Measurements from ENCODE around the gene CELSR1. TPM values are rescaled to one million over a fixed set of nuclear protein-coding genes. Genes with fewer than 3 reads are reported as not detected.

Gene CELSR1
- total and polyA plus RNA-seq, 2 donors (not counting 1 experiment from before 2014, with no cell fraction given) = 0.07 to 1.8 TPM

- Histone ChIP-seq H3K79me2 (ENCODE audit: control insufficient read depth, insufficient read depth, low read length) (no peaks in the 10 kb centered on the region), H3K9me3 (ENCODE audit: control insufficient read depth, insufficient read depth, low read depth, low read length) (no peaks in the 10 kb centered on the region), H3K27ac (ENCODE audit: insufficient read depth, low read length) (no peak overlapping the region), H3K4me3 (replicated peaks in 1 of 4; ENCODE audit: control extremely low read depth in 1 of 4, insufficient read depth in 1 of 4, low read depth in 3 of 4, low read length in 4 of 4) (no peak overlapping the region), H3K36me3 (ENCODE audit: control insufficient read depth, insufficient read depth, low read length) (peaks cover 32% of the 10 kb centered on the region), H3K27me3 (ENCODE audit: control insufficient read depth, insufficient read depth, low read length) (no peaks in the 10 kb centered on the region), H3K4me2 (ENCODE audit: extremely low read depth, insufficient read depth, low read length) (no peak overlapping the region), H3K9ac (ENCODE audit: insufficient read depth, low read length) (no peak overlapping the region), H2AFZ (ENCODE audit: low read length) (no peak overlapping the region), H4K20me1 (ENCODE audit: control insufficient read depth, extremely low read depth, insufficient read depth, low read length) (no peaks in the 10 kb centered on the region), H3K4me1 (ENCODE audit: control insufficient read depth, extremely low read depth, insufficient read depth, low read length) (no peaks in the 10 kb centered on the region)
- TF ChIP-seq CTCF (conservative IDR thresholded peaks at IDR 0.05 in 1 of 2, IDR thresholded peaks at IDR 0.05 in 1 of 2; ENCODE audit: low read depth in 1 of 2, low read length in 2 of 2) = no peak
- no peak for TF ChIP-seq EZH2 (IDR thresholded peaks at IDR 0.05; ENCODE audit: low read length, missing control alignments)
- DNase-seq (ENCODE audit: low read depth in 2 of 2) = no peak
Observed at GRCh38 chr22:46349238-46349637, 188.2 kb downstream of the CELSR1 start.

- Histone ChIP-seq H4K20me1 (ENCODE audit: control insufficient read depth, extremely low read depth, insufficient read depth, low read length) (no peaks in the 10 kb centered on the region), H3K4me2 (ENCODE audit: extremely low read depth, insufficient read depth, low read length) (no peak overlapping the region), H3K36me3 (ENCODE audit: control insufficient read depth, insufficient read depth, low read length) (peaks cover 31% of the 10 kb centered on the region), H3K4me3 (replicated peaks in 1 of 4; ENCODE audit: control extremely low read depth in 1 of 4, insufficient read depth in 1 of 4, low read depth in 3 of 4, low read length in 4 of 4) (no peak overlapping the region), H3K9ac (ENCODE audit: insufficient read depth, low read length) (no peak overlapping the region), H3K27ac (ENCODE audit: insufficient read depth, low read length) (no peak overlapping the region), H3K79me2 (ENCODE audit: control insufficient read depth, insufficient read depth, low read length) (no peaks in the 10 kb centered on the region), H3K27me3 (ENCODE audit: control insufficient read depth, insufficient read depth, low read length) (no peaks in the 10 kb centered on the region), H2AFZ (ENCODE audit: low read length) (no peak overlapping the region), H3K4me1 (ENCODE audit: control insufficient read depth, extremely low read depth, insufficient read depth, low read length) (no peaks in the 10 kb centered on the region), H3K9me3 (ENCODE audit: control insufficient read depth, insufficient read depth, low read depth, low read length) (no peaks in the 10 kb centered on the region)
- TF ChIP-seq CTCF (conservative IDR thresholded peaks at IDR 0.05 in 1 of 2, IDR thresholded peaks at IDR 0.05 in 1 of 2; ENCODE audit: low read depth in 1 of 2, low read length in 2 of 2) (no peak), EZH2 (IDR thresholded peaks at IDR 0.05; ENCODE audit: low read length, missing control alignments) (no peak)
- DNase-seq (ENCODE audit: low read depth in 2 of 2) = no peak
Observed at GRCh38 chr22:46348099-46348695, 189.2 kb downstream of the CELSR1 start.

GRCh38 chr22:46347646-46348045 lies 189.8 kb downstream of the CELSR1 start:
- no peaks in the 10 kb centered on the region for H3K9me3 ChIP-seq (ENCODE audit: control insufficient read depth, insufficient read depth, low read depth, low read length)
- no peaks in the 10 kb centered on the region for H4K20me1 ChIP-seq (ENCODE audit: control insufficient read depth, extremely low read depth, insufficient read depth, low read length)
- no peaks in the 10 kb centered on the region for H3K79me2 ChIP-seq (ENCODE audit: control insufficient read depth, insufficient read depth, low read length)
- H3K36me3 ChIP-seq (ENCODE audit: control insufficient read depth, insufficient read depth, low read length) = peaks cover 29% of the 10 kb centered on the region
- H3K4me1 ChIP-seq (ENCODE audit: control insufficient read depth, extremely low read depth, insufficient read depth, low read length) = no peaks in the 10 kb centered on the region
- DNase-seq (ENCODE audit: low read depth in 2 of 2) = no peak
- TF ChIP-seq EZH2 (IDR thresholded peaks at IDR 0.05; ENCODE audit: low read length, missing control alignments) (no peak), CTCF (conservative IDR thresholded peaks at IDR 0.05 in 1 of 2, IDR thresholded peaks at IDR 0.05 in 1 of 2; ENCODE audit: low read depth in 1 of 2, low read length in 2 of 2) (no peak)
- no peak overlapping the region for H3K4me2 ChIP-seq (ENCODE audit: extremely low read depth, insufficient read depth, low read length)
- no peak overlapping the region for H3K9ac ChIP-seq (ENCODE audit: insufficient read depth, low read length)
- H3K27me3 ChIP-seq (ENCODE audit: control insufficient read depth, insufficient read depth, low read length) = no peaks in the 10 kb centered on the region
- H3K27ac ChIP-seq (ENCODE audit: insufficient read depth, low read length) = no peak overlapping the region
- no peak overlapping the region for H2AFZ ChIP-seq (ENCODE audit: low read length)
- no peak overlapping the region for H3K4me3 ChIP-seq (replicated peaks in 1 of 4; ENCODE audit: control extremely low read depth in 1 of 4, insufficient read depth in 1 of 4, low read depth in 3 of 4, low read length in 4 of 4)
